HFFc6 (cell line): ENCODE measurements around the gene GABBR2. TPM values are rescaled to one million over a fixed set of nuclear protein-coding genes. Genes with fewer than 3 reads are reported as not detected.

Experiments used
- DNase-seq: peaks from one replicate; pipeline ENCODE4 v3.0.0-alpha.2; 2018
- H3K27ac Mint-ChIP-seq: 2 replicates; pipeline ENCODE4 v1.8.0; 2020; ENCODE audit warnings: mild to moderate bottlenecking, mixed read lengths
- H3K27me3 Mint-ChIP-seq: 2 replicates; pipeline ENCODE4 v1.8.0; 2021; ENCODE audit warnings: mild to moderate bottlenecking, moderate library complexity, mixed read lengths; ENCODE audit not compliant: insufficient read depth
- H3K36me3 Mint-ChIP-seq: 2 replicates; pipeline ENCODE4 v1.8.0; 2021; ENCODE audit warnings: low read depth, mixed read lengths
- H3K4me1 Mint-ChIP-seq: 2 replicates; pipeline ENCODE4 v1.8.0; 2020; ENCODE audit warnings: low read depth, mixed read lengths
- H3K4me3 Mint-ChIP-seq: 2 replicates; pipeline ENCODE4 v1.8.0; 2020; ENCODE audit warnings: mild to moderate bottlenecking, moderate library complexity, mixed read lengths
- H3K9me3 Mint-ChIP-seq: 2 replicates; pipeline ENCODE4 v1.8.0; 2020; ENCODE audit warnings: mild to moderate bottlenecking, mixed read lengths
- total RNA-seq, 6 experiments: library from RNA; stranded (reverse); fragmentation: NEBNext Ultra II Directional; extraction: Animal tissue kit (Norgen Biotek cat#: 25700); gene quantifications; 2 replicates in 1 of 6; 3 replicates in 5 of 6; pipeline ENCODE4 v1.2.3, GENCODE V29; 2021
- TF ChIP-seq, protein P1 (sequence below): fragments of 200-600 bp; sonication (generic); IDR thresholded peaks from 2 replicates; pipeline ENCODE4 v1.5.0; 2021; ENCODE audit warnings: antibody characterized with exemption, mild to moderate bottlenecking

GABBR2 gene
- total RNA-seq, 6 experiments from 2014 or later: 3.1 to 9.3 (median 7.6) TPM

DNA sequence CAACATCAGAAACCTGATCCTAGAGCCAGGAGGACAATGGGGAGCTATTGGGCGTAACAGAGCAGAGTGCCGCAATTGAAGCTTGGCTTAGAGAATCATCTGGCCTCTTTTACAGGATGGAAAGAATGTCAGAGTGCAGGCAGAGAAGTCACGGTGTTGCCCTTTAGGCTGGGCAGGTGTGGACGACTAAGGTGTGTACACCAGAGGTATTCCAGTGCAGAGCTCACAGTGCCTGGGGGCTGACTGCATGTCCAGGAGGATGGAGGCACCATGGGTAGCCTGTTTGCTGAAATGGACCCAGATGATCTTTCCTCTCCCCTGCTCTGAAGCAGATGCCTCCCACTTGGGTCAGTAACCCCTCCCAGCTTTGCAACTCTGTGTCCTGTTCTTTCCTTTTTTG is 404.4 kb downstream of the GABBR2 start:
- H3K4me1 Mint-ChIP-seq: peaks cover 15% of the 10 kb centered on the region
- no peaks in the 10 kb centered on the region for H3K36me3 Mint-ChIP-seq
- no peak overlapping the region for H3K27ac Mint-ChIP-seq
- H3K27me3 Mint-ChIP-seq: peaks cover 8% of the 10 kb centered on the region
- no peak for DNase-seq
- H3K4me3 Mint-ChIP-seq: no peak overlapping the region
- H3K9me3 Mint-ChIP-seq: no peaks in the 10 kb centered on the region
- TF ChIP-seq, protein P1, sequence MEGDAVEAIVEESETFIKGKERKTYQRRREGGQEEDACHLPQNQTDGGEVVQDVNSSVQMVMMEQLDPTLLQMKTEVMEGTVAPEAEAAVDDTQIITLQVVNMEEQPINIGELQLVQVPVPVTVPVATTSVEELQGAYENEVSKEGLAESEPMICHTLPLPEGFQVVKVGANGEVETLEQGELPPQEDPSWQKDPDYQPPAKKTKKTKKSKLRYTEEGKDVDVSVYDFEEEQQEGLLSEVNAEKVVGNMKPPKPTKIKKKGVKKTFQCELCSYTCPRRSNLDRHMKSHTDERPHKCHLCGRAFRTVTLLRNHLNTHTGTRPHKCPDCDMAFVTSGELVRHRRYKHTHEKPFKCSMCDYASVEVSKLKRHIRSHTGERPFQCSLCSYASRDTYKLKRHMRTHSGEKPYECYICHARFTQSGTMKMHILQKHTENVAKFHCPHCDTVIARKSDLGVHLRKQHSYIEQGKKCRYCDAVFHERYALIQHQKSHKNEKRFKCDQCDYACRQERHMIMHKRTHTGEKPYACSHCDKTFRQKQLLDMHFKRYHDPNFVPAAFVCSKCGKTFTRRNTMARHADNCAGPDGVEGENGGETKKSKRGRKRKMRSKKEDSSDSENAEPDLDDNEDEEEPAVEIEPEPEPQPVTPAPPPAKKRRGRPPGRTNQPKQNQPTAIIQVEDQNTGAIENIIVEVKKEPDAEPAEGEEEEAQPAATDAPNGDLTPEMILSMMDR: no peak

DNA sequence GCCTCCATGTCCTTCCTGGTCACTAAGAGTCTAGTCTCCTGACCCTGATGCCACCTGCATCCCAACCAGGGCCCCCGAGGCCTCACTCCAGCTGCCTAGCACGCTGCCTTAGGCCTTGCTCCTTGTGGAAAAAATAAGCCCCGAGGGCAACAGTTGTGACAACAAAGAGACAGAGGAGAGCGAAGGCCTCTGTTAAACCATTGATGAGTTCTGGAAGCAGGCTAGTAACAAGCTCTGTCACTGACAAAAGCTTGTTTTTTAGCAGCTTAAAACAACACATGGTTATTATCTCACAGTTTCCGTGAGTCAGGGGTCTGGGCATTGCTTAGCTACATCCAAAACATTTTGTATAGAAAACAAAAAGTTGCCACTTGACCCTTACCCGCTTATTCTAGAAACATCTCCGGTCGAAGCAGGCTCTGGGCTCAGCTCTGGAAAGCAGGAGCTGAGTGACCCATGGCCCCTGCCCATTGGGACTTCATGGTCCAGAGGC is 405.1 kb downstream of the GABBR2 start:
- TF ChIP-seq, protein P1: no peak
- peaks cover 8% of the 10 kb centered on the region for H3K27me3 Mint-ChIP-seq
- H3K36me3 Mint-ChIP-seq: no peaks in the 10 kb centered on the region
- no peak overlapping the region for H3K4me3 Mint-ChIP-seq
- DNase-seq: no peak
- peaks cover 15% of the 10 kb centered on the region for H3K4me1 Mint-ChIP-seq
- H3K9me3 Mint-ChIP-seq: no peaks in the 10 kb centered on the region
- H3K27ac Mint-ChIP-seq: no peak overlapping the region

DNA sequence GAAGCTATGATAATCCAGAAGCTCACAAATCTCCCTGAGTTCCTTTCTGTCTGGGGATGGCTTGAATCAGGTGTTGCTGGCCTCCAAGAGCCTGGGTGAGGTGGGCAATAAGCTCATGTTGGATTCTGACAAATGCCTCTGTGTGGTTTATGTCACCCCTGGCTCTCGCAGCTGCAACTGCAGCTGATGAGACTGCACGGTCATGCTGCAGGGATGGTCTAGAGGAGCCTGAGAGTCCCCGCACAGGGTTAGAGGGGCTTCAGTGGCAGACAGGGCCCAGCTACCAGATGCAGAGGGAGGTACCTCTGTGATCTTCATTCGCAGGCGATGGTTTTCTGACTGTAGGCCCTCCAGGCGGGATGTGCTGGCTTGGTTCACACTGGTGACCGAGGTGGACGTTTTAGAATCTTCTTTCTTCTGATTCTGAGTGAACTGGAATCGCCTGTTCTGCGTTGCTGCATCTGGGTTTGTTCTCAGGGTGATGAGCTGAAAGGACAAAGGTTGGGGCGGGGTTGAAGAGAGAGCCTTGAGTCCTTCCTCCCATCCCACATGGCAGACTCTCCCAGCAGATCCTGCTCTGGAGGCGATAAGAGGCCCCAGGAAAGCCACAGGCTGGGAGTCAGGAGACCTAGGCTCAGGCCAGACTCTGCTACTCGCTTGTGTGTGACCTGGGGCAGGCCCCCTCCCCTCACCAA is 405.6 kb downstream of the GABBR2 start:
- Mint-ChIP-seq H3K9me3 (no peaks in the 10 kb centered on the region), H3K4me3 (no peak overlapping the region), H3K4me1 (peaks cover 15% of the 10 kb centered on the region), H3K36me3 (no peaks in the 10 kb centered on the region), H3K27ac (no peak overlapping the region), H3K27me3 (peaks cover 8% of the 10 kb centered on the region)
- DNase-seq: no peak
- TF ChIP-seq, protein P1: no peak

DNA sequence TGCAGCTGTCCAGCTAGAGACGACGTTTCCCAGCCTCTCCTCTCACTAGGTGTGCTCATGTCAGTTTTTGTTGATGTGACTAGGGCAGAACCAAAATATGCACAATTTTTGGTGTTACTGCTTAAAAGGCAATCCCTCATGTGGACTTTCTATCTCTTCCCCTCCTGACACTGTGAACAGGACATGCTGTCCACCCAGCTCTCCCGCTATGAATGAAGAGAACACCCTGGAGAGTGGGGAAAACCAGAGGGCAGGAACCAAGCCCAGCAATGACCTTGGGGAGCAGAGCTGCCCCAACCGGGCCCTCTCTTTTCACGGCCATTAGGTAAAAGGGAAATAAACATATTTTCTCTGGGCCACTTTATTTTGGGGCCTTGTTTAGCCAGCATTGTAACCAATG is 406.6 kb downstream of the GABBR2 start:
- TF ChIP-seq, protein P1: no peak
- Mint-ChIP-seq H3K4me1 (peaks cover 15% of the 10 kb centered on the region), H3K27me3 (peaks cover 7% of the 10 kb centered on the region; the same call in 1 of the 2 replicates)

DNA sequence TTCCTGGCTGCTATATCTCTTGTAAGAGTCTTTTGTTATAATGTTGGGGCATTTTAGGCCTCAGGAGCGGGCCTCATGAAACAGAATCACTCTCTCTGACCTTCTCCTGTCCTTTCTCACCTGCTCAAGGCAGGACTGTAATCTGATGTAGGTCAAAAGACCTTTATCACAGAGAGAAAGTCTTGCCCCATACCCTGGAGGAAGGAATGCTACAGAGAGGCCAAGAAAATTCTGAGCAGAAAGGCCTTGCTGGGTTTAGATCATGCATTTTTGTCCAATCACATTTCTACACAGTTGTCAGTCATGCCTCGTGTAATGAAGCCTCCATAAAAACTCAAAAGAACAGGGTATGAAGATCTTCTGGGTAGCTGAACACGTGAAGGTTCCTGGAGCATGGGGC is 408.1 kb downstream of the GABBR2 start:
- DNase-seq: no peak
- H3K36me3 Mint-ChIP-seq: no peaks in the 10 kb centered on the region
- H3K4me1 Mint-ChIP-seq: peaks cover 7% of the 10 kb centered on the region
- no peak overlapping the region for H3K4me3 Mint-ChIP-seq
- no peaks in the 10 kb centered on the region for H3K9me3 Mint-ChIP-seq
- TF ChIP-seq, protein P1: no peak
- peaks cover 6% of the 10 kb centered on the region; the same call in 1 of the 2 replicates for H3K27me3 Mint-ChIP-seq
- H3K27ac Mint-ChIP-seq: no peak overlapping the region

More for the DNA sequence above, 406.6 kb downstream of the GABBR2 start:
- Mint-ChIP-seq H3K27ac (no peak overlapping the region), H3K36me3 (no peaks in the 10 kb centered on the region), H3K9me3 (no peaks in the 10 kb centered on the region), H3K4me3 (no peak overlapping the region)
- DNase-seq: no peak
